KMS-11 (cell line): ENCODE measurements around the gene SLC38A6.

Source experiments
- H2AFZ ChIP-seq: fragments of 200-600 bp; sonication (generic); 2 replicates; pipeline ENCODE4 v1.6.1; 2016; ENCODE audit warnings: antibody characterized with exemption, mixed run types, low read depth
- H3K27ac ChIP-seq: fragments of 200-600 bp; sonication (generic); 2 replicates; pipeline ENCODE4 v1.6.1; 2016; ENCODE audit warnings: mild to moderate bottlenecking, mixed run types
- H3K27me3 ChIP-seq: fragments of 200-600 bp; sonication (generic); 2 replicates; pipeline ENCODE4 v1.6.1; 2017; ENCODE audit warnings: mild to moderate bottlenecking, low read depth, mixed run types, moderate library complexity; ENCODE audit not compliant: insufficient read depth
- H3K36me3 ChIP-seq: fragments of 200-600 bp; sonication (generic); 2 replicates; pipeline ENCODE4 v1.6.1; 2017; ENCODE audit warnings: mild to moderate bottlenecking, mixed run types; ENCODE audit not compliant: insufficient read depth
- H3K4me1 ChIP-seq: fragments of 200-600 bp; sonication (generic); 2 replicates; pipeline ENCODE4 v1.6.1; 2016; ENCODE audit warnings: mild to moderate bottlenecking, low read depth, mixed run types; ENCODE audit not compliant: poor library complexity, severe bottlenecking
- H3K4me2 ChIP-seq: fragments of 200-600 bp; sonication (generic); 2 replicates; pipeline ENCODE4 v1.7.0; 2016; ENCODE audit warnings: mild to moderate bottlenecking, mixed run types
- H3K4me3 ChIP-seq: fragments of 200-600 bp; sonication (generic); IDR thresholded peaks from 2 replicates; pipeline ENCODE4 v1.6.1; 2017; ENCODE audit warnings: low read depth, low read length, mixed read lengths; ENCODE audit not compliant: insufficient read depth
- H3K79me2 ChIP-seq: fragments of 200-600 bp; sonication (generic); 2 replicates; pipeline ENCODE4 v1.6.1; 2016; ENCODE audit warnings: low read depth, mixed run types; ENCODE audit not compliant: insufficient read depth
- H3K9ac ChIP-seq: fragments of 200-600 bp; sonication (generic); 2 replicates; pipeline ENCODE4 v1.6.1; 2016; ENCODE audit warnings: mild to moderate bottlenecking, mixed run types
- H4K20me1 ChIP-seq: fragments of 200-600 bp; sonication (generic); 2 replicates; pipeline ENCODE4 v1.6.1; 2016; ENCODE audit warnings: mild to moderate bottlenecking, mixed run types; ENCODE audit not compliant: insufficient read depth
- CTCF ChIP-seq: fragments of 200-600 bp; sonication (generic); conservative IDR thresholded peaks from 2 replicates; pipeline ENCODE4 v1.6.1; 2017; ENCODE audit warnings: low read depth, mild to moderate bottlenecking, antibody characterized with exemption, low read length, moderate library complexity, mixed read lengths

SLC38A6 gene

GRCh38 chr14:60977847-60978246, 3.2 kb upstream of the SLC38A6 start:
- Histone ChIP-seq H3K4me1 (peaks cover 6% of the 10 kb centered on the region), H3K27me3 (no peaks in the 10 kb centered on the region), H3K27ac (no peak overlapping the region), H3K4me2 (no peak overlapping the region), H3K36me3 (no peaks in the 10 kb centered on the region), H3K4me3 (no peak overlapping the region), H3K9ac (no peak overlapping the region), H2AFZ (no peak overlapping the region), H4K20me1 (no peaks in the 10 kb centered on the region), H3K79me2 (no peaks in the 10 kb centered on the region)
- no peak for TF ChIP-seq CTCF

GRCh38 chr14:60981633-60982455, 799 bp downstream of the SLC38A6 start:
- peak overlapping the region; percentile 82 for H3K9ac ChIP-seq
- no peaks in the 10 kb centered on the region for H3K79me2 ChIP-seq
- H2AFZ ChIP-seq: peak overlapping the region; percentile 91
- peak overlapping the region; percentile 86 for H3K4me2 ChIP-seq
- H3K36me3 ChIP-seq: no peaks in the 10 kb centered on the region
- TF ChIP-seq CTCF: no peak
- H3K27me3 ChIP-seq: no peaks in the 10 kb centered on the region
- H3K27ac ChIP-seq: peak overlapping the region; percentile 55; the same call in 1 of the 2 replicates
- H3K4me3 ChIP-seq: peak overlapping the region; percentile 15
- peaks cover 6% of the 10 kb centered on the region for H3K4me1 ChIP-seq
- H4K20me1 ChIP-seq: no peaks in the 10 kb centered on the region

GRCh38 chr14:60984196-60984595, 3.2 kb downstream of the SLC38A6 start:
- Histone ChIP-seq H4K20me1 (no peaks in the 10 kb centered on the region), H3K4me2 (no peak overlapping the region), H3K27me3 (no peaks in the 10 kb centered on the region), H3K27ac (no peak overlapping the region), H3K36me3 (no peaks in the 10 kb centered on the region), H3K4me3 (no peak overlapping the region), H3K9ac (no peak overlapping the region), H3K4me1 (peaks cover 6% of the 10 kb centered on the region), H2AFZ (no peak overlapping the region), H3K79me2 (no peaks in the 10 kb centered on the region)
- TF ChIP-seq CTCF: no peak

- Histone ChIP-seq H3K27me3 (no peaks in the 10 kb centered on the region), H3K36me3 (no peaks in the 10 kb centered on the region), H2AFZ (no peak overlapping the region), H3K4me3 (no peak overlapping the region), H4K20me1 (no peaks in the 10 kb centered on the region), H3K79me2 (no peaks in the 10 kb centered on the region), H3K4me2 (no peak overlapping the region), H3K4me1 (no peaks in the 10 kb centered on the region), H3K27ac (no peak overlapping the region), H3K9ac (no peak overlapping the region)
- TF ChIP-seq CTCF: no peak
Observed at GRCh38 chr14:60986500-60986899, 5.5 kb downstream of the SLC38A6 start.
